GM12878 (cell line): ENCODE data around the gene NUTM1. TPM values are rescaled to one million over a fixed set of nuclear protein-coding genes. Genes with fewer than 3 reads are reported as not detected.

Experiments
- ATAC-seq: fragments of 200-7000 bp; cut with Tn5 transposase; 3 replicates; pipeline ENCODE4 v1.9.1; 2020; ENCODE audit warnings: mild to moderate bottlenecking, moderate library complexity
- BruUV-seq: library from RNA; stranded (reverse); fragments of 400-500 nt; replicated peaks from 2 replicates; lab custom pipeline; 2021; lab: Mats Ljungman, UMichigan
- CTCF ChIA-PET: fragments of 300-600 bp; sonication (Branson Sonifier 250); formaldehyde crosslinking; extraction: SDS; loops from one replicate; lab custom pipeline; 2021; ENCODE audit warnings: inconsistent platforms; lab: Yijun Ruan, JAX
- POLR2A ChIA-PET: fragments of 350-600 bp; formaldehyde crosslinking; extraction: SDS; loops from one replicate; lab custom pipeline; 2021; ENCODE audit warnings: inconsistent platforms; lab: Charles Lee
- RAD21 ChIA-PET: fragments of 300-600 bp; sonication (Branson Sonifier 250); formaldehyde crosslinking; loops from one replicate; lab custom pipeline; 2023; ENCODE audit warnings: antibody characterized with exemption; ENCODE audit not compliant: unreplicated experiment; lab: Charles Lee
- SMC1A ChIA-PET: fragments of 300-600 bp; sonication (Branson Sonifier 250); formaldehyde crosslinking; loops from one replicate; lab custom pipeline; 2023; ENCODE audit not compliant: unreplicated experiment, uncharacterized antibody; lab: Charles Lee
- DNase-seq: peaks from one replicate; pipeline ENCODE4 v3.0.0-alpha.2; 2011; ENCODE audit warnings: low read depth, low spot score
- FAIRE-seq: peaks from 3 replicates; lab custom pipeline; 2011; peaks lifted over from hg19 to GRCh38; lab: Jason Lieb, UNC
- H2AFZ ChIP-seq: 2 replicates; pipeline ENCODE4 v1.6.0; 2011; ENCODE audit warnings: low read depth, low read length, control low read depth; ENCODE audit not compliant: control insufficient read depth
- H3K27ac ChIP-seq: 2 replicates; pipeline ENCODE4 v1.5.1; 2011; ENCODE audit warnings: control low read depth; ENCODE audit not compliant: control insufficient read depth, insufficient read depth
- H3K27me3 ChIP-seq, 2 experiments: replicated peaks in 1 of 2; 2 replicates each; pipeline versions ENCODE4 v1.6.0 to v1.6.1; 2011; ENCODE audit warnings: low read length in 1 of 2; ENCODE audit not compliant: control insufficient read depth in 2 of 2, insufficient read depth in 2 of 2
- H3K36me3 ChIP-seq, 2 experiments: 2 replicates each; pipeline ENCODE4 v1.5.1; 2011; ENCODE audit warnings: low read length in 1 of 2; ENCODE audit not compliant: control insufficient read depth in 2 of 2, insufficient read depth in 2 of 2
- H3K4me1 ChIP-seq: 2 replicates; pipeline ENCODE4 v1.6.1; 2011; ENCODE audit warnings: mild to moderate bottlenecking, low read length, moderate library complexity, mixed read lengths; ENCODE audit not compliant: control insufficient read depth, insufficient read depth
- H3K4me2 ChIP-seq: 2 replicates; pipeline ENCODE4 v1.6.0; 2011; ENCODE audit warnings: control low read depth; ENCODE audit not compliant: control insufficient read depth, insufficient read depth
- H3K4me3 ChIP-seq: fragments of 200-600 bp; sonication (generic); 2 replicates; pipeline ENCODE4 v1.5.1; 2016
- H3K79me2 ChIP-seq: 2 replicates; pipeline ENCODE4 v1.6.0; 2011; ENCODE audit warnings: low read length; ENCODE audit not compliant: control insufficient read depth, insufficient read depth
- H3K9ac ChIP-seq: 2 replicates; pipeline ENCODE4 v1.8.0; 2011; ENCODE audit warnings: low read length, control low read depth, mixed read lengths; ENCODE audit not compliant: control insufficient read depth, insufficient read depth
- H3K9me3 ChIP-seq: replicated peaks from 3 replicates; pipeline ENCODE4 v1.5.1; 2011; ENCODE audit warnings: mild to moderate bottlenecking, low read length; ENCODE audit not compliant: control insufficient read depth, insufficient read depth
- H4K20me1 ChIP-seq: 2 replicates; pipeline ENCODE4 v1.6.0; 2011; ENCODE audit not compliant: control insufficient read depth, insufficient read depth
- BCL11A ChIP-seq: IDR thresholded peaks from 2 replicates; pipeline ENCODE4 v1.6.1; 2011; ENCODE audit warnings: low read depth, low read length
- CEBPZ ChIP-seq: fragments of 150-350 bp; IDR thresholded peaks from 2 replicates; pipeline ENCODE4 v1.6.1; 2016; ENCODE audit warnings: low read depth, low read length
- CHD2 ChIP-seq: IDR thresholded peaks from 2 replicates; pipeline ENCODE4 v1.6.1; 2011; ENCODE audit warnings: low read depth, low read length, improper control_type of control experiment, borderline replicate concordance
- E2F8 ChIP-seq: fragments of 450-650 bp; IDR thresholded peaks from 2 replicates; pipeline ENCODE4 v1.6.1; 2018; ENCODE audit warnings: mild to moderate bottlenecking, low read depth, moderate library complexity; ENCODE audit not compliant: partially characterized antibody
- HDAC6 ChIP-seq: fragments of 200-600 bp; sonication (generic); IDR thresholded peaks from one replicate; pipeline ENCODE4 v1.8.0; 2017; ENCODE audit warnings: antibody characterized with exemption; ENCODE audit not compliant: unreplicated experiment
- IRF4 ChIP-seq: IDR thresholded peaks from 2 replicates; pipeline ENCODE4 v1.6.1; 2011; ENCODE audit warnings: low read depth, low read length
- NBN ChIP-seq: fragments of 450-650 bp; IDR thresholded peaks from 2 replicates; pipeline ENCODE4 v1.6.1; 2016
- POLR2AphosphoS5 ChIP-seq: IDR thresholded peaks from 2 replicates; pipeline ENCODE4 v1.6.1; 2011; ENCODE audit warnings: mild to moderate bottlenecking, low read length, inconsistent platforms
- RBBP5 ChIP-seq: fragments of 200-600 bp; sonication (generic); conservative IDR thresholded peaks from 2 replicates; pipeline ENCODE4 v1.6.1; 2016
- SMAD5 ChIP-seq: IDR thresholded peaks from 2 replicates; pipeline ENCODE4 v1.6.1; 2016; ENCODE audit warnings: antibody characterized with exemption, low read depth
- SMC3 ChIP-seq: IDR thresholded peaks from 2 replicates; pipeline ENCODE4 v1.6.1; 2011; ENCODE audit warnings: low read length, improper control_type of control experiment, borderline replicate concordance
- STAT1 ChIP-seq: fragments of 450-650 bp; conservative IDR thresholded peaks from 2 replicates; pipeline ENCODE4 v1.6.1; 2014; ENCODE audit warnings: antibody characterized with exemption, mild to moderate bottlenecking
- TCF3 ChIP-seq: IDR thresholded peaks from 2 replicates; pipeline ENCODE4 v1.6.1; 2012; ENCODE audit warnings: low read depth, mild to moderate bottlenecking, low read length, borderline replicate concordance; ENCODE audit not compliant: insufficient read depth
- YY1 ChIP-seq: IDR thresholded peaks from 2 replicates; pipeline ENCODE4 v1.6.1; 2011; ENCODE audit warnings: low read depth, mild to moderate bottlenecking, low read length
- ZNF24 ChIP-seq: fragments of 450-650 bp; IDR thresholded peaks from 2 replicates; pipeline ENCODE4 v1.6.1; 2017; ENCODE audit warnings: antibody characterized with exemption, mild to moderate bottlenecking
- WGBS: methylation state at CpG from one replicate; pipeline ENCODE4 v1.1.6; 2016; ENCODE audit warnings: low lambda C conversion rate; ENCODE audit not compliant: insufficient replicate concordance, insufficient coverage; ENCODE audit errors: missing lambda C conversion rate; 5-methylcytosine and 5-hydroxymethylcytosine counted together
- in situ Hi-C: fragments of 300-500 bp; cut with MboI; formaldehyde crosslinking; loops from 9 replicates; pipeline ENCODE4 v1.14.3; 2018; ENCODE audit warnings: mixed read lengths
- intact Hi-C: fragments of 100-400 bp; cut with micrococcal nuclease; formaldehyde crosslinking; loops from one replicate; pipeline ENCODE4 v1.14.2; 2022; ENCODE audit not compliant: unreplicated experiment
- polyA plus RNA-seq, 11 experiments: library from polyadenylated mRNA; depleted of rRNA in 4 of 11; unstranded in 6 of 11; stranded (reverse) in 5 of 11; fragments of >200 nt; fragmentation: Nextera tagmentation in 4 of 11; fragmentation: Illumina TruSeq in 1 of 11; extraction: Ambion mirVana in 4 of 11; extraction: Trizol in 1 of 11; gene quantifications; 1 replicate in 1 of 11; 2 replicates in 10 of 11; pipeline versions ENCODE4 v1.2.1 to v1.2.3, GENCODE V29; 2011 to 2016; ENCODE audit warnings: inconsistent platforms in 2 of 11, missing spikeins in 2 of 11, low read depth in 1 of 11
- total RNA-seq, 4 experiments: library from RNA; depleted of rRNA in 3 of 4; stranded (reverse); fragments of >200 nt in 3 of 4; fragmentation: Illumina TruSeq in 1 of 4; extraction: Trizol in 1 of 4; gene quantifications; 2 replicates each; pipeline versions ENCODE4 v1.2.1 to v1.2.3, GENCODE V29; 2013 to 2021

The NUTM1 gene
- total and polyA plus RNA-seq, 10 of the 15 experiments (the other 5 are each of a cell fraction or from before 2014, with no cell fraction given), result under 0.01 to 0.05 TPM; not detected in 8

- ATAC-seq, result no peak
Measured at GRCh38 chr15:34360298-34360697, 17.2 kb downstream of the NUTM1 start.

More at GRCh38 chr15:34360298-34360697, 17.2 kb downstream of the NUTM1 start:
- FAIRE-seq (no peak), DNase-seq (no peak)
- intact Hi-C loops (no loop called here), in situ Hi-C loops (no loop called here)
- BruUV-seq, result no TSS peak
- H3K79me2 ChIP-seq, result peaks cover 8% of the 10 kb centered on the region
- WGBS, result 78% methylated on average over 1 of the region's 1 CpG
- H3K9ac ChIP-seq, result no peak overlapping the region
- H3K4me2 ChIP-seq, result no peak overlapping the region
- peaks cover 8% of the 10 kb centered on the region for H3K4me1 ChIP-seq
- H3K4me3 ChIP-seq, result no peak overlapping the region
- CTCF ChIA-PET, result interaction anchor here (2.1 kb wide), 1 partner anchor 119 kb away, joined by 8 read pairs; no protein-coding TSS in a partner anchor
- TF ChIP-seq BCL11A (no peak), CHD2 (no peak), NBN (no peak), HDAC6 (no peak), RBBP5 (no peak), ZNF24 (no peak), E2F8 (no peak), CEBPZ (no peak), TCF3 (no peak), SMC3 (no peak), SMAD5 (no peak), POLR2AphosphoS5 (no peak), YY1 (no peak), IRF4 (no peak), STAT1 (no peak)
- no peak overlapping the region for H2AFZ ChIP-seq
- H3K27ac ChIP-seq, result no peak overlapping the region
- no peaks in the 10 kb centered on the region for H3K27me3 ChIP-seq
- H3K36me3 ChIP-seq, result peaks cover 0 to 21% of the 10 kb centered on the region in 2 experiments
- RAD21 ChIA-PET, result no interaction called here
- POLR2A ChIA-PET, result no interaction called here
- H3K9me3 ChIP-seq, result no peaks in the 10 kb centered on the region
- SMC1A ChIA-PET, result interaction anchor here (0.9 kb wide), 1 partner anchor 25 kb away, joined by 3 read pairs; no protein-coding TSS in a partner anchor
- H4K20me1 ChIP-seq, result no peaks in the 10 kb centered on the region
